HG03558 (cell line): ENCODE results near the gene CORO1C.
"Not testable (repeated sequence)": the region's sequence is repeated elsewhere in the genome, so short reads cannot be mapped to it uniquely, and the experiment has no call there.

ENCODE experiments used
- ATAC-seq: cut with Tn5 transposase; IDR thresholded peaks from one replicate; pipeline ENCODE4 v1.9.1; 2021; ENCODE audit warnings: moderate number of reproducible peaks; ENCODE audit not compliant: unreplicated experiment; ENCODE audit errors: extremely low read depth

Gene CORO1C

GRCh38 chr12:108731105-108731865 is at the start of gene CORO1C:
Gene CORO1C (minus strand): TSS chr12:108731518. CDS start chr12:108701318, 30,200 bp downstream.
- peak; percentile 61 for ATAC-seq

- no peak for ATAC-seq
Measured at GRCh38 chr12:108779998-108780688, 48.8 kb upstream of the CORO1C start.

GRCh38 chr12:108778053-108778452 is 46.7 kb upstream of the CORO1C start:
- no peak for ATAC-seq

- no peak for ATAC-seq
Measured at GRCh38 chr12:108777156-108777555, 45.8 kb upstream of the CORO1C start.

GRCh38 chr12:108773798-108774788 is 42.8 kb upstream of the CORO1C start:
- no peak for ATAC-seq

- no peak for ATAC-seq
Measured at GRCh38 chr12:108772891-108773797, 41.8 kb upstream of the CORO1C start.

GRCh38 chr12:108772247-108772646 is 40.9 kb upstream of the CORO1C start:
- ATAC-seq: no peak

GRCh38 chr12:108771835-108772234 is 40.5 kb upstream of the CORO1C start:
- ATAC-seq: not testable (repeated sequence)

GRCh38 chr12:108770963-108771362 is 39.6 kb upstream of the CORO1C start:
- no peak for ATAC-seq

GRCh38 chr12:108770269-108770829 is 39.0 kb upstream of the CORO1C start:
- no peak for ATAC-seq

- ATAC-seq: no peak
Measured at GRCh38 chr12:108768591-108769500, 37.5 kb upstream of the CORO1C start.

GRCh38 chr12:108766294-108766693 is 35.0 kb upstream of the CORO1C start:
- ATAC-seq: no peak

- no peak for ATAC-seq
Measured at GRCh38 chr12:108765289-108765764, 34.0 kb upstream of the CORO1C start.

GRCh38 chr12:108764540-108765288 is 33.4 kb upstream of the CORO1C start:
- no peak for ATAC-seq

GRCh38 chr12:108761226-108761625 is 29.9 kb upstream of the CORO1C start:
- no peak for ATAC-seq

- ATAC-seq: no peak
Measured at GRCh38 chr12:108759924-108760323, 28.6 kb upstream of the CORO1C start.

GRCh38 chr12:108757856-108758255 is 26.5 kb upstream of the CORO1C start:
- no peak for ATAC-seq
